ENCODE results near the gene UBE2D2.

- TF ChIP-seq EZH2 (IDR thresholded peaks at IDR 0.05; ENCODE audit: insufficient read depth, poor library complexity, severe bottlenecking): no peak
- no peak for TF ChIP-seq EZH2phosphoT487 (IDR thresholded peaks at IDR 0.05; ENCODE audit: insufficient read depth, low read depth)
Observed at GRCh38 chr5:139641116-139642080, 80.3 kb downstream of the UBE2D2 start.

Measured in GM23248 (cell line).